GM18519 (cell line): ENCODE results near the gene ANKRD55.
"Not testable (repeated sequence)": the region's sequence is repeated elsewhere in the genome, so short reads cannot be mapped to it uniquely, and the experiment has no call there.

Source experiments
- ATAC-seq: cut with Tn5 transposase; IDR thresholded peaks from one replicate; pipeline ENCODE4 v1.9.1; 2021; ENCODE audit warnings: mild to moderate bottlenecking, moderate library complexity; ENCODE audit not compliant: unreplicated experiment, low FRiP score

ANKRD55 gene

DNA sequence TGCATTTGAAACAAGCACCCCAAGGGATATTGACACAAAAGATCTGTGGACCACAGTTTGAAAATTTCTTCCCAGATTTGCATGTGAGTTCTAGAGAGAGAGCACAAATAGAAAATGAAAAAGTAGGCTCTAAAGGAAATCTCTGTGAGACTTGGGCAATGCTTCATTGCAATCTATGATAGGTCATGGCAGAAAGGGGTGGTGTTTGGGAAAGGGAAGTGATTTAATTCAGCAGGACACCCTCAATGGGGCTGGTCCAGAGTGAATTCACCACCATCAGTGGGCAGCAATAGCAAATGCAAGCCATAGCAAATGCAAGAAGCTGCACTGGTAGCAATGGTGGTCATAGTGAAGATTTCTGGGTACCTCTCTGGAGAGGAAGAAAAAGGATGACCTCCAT lies 58.1 kb downstream of the ANKRD55 start:
- no peak for ATAC-seq

GRCh38 chr5:56172241-56172640 lies 60.9 kb downstream of the ANKRD55 start:
- ATAC-seq, result no peak

DNA sequence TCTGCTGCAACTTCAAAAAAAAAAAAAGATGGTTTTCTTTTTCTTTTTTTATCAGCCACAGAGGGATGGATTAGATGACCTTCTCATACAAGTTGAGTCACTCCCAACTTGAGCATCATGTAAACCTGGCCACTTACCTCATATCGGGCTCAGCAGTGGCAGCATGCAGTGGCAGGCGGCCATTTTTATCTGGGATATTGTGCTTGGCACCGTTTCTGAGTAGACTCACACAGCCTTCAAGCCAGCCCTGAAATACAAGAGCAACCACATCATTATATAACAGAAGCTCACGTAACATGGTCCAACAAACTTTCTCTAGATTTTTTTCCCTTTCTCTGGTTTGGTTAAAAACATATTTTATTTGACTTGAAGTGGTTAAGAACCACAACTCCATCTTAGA lies 62.6 kb downstream of the ANKRD55 start:
- ATAC-seq, result no peak

DNA sequence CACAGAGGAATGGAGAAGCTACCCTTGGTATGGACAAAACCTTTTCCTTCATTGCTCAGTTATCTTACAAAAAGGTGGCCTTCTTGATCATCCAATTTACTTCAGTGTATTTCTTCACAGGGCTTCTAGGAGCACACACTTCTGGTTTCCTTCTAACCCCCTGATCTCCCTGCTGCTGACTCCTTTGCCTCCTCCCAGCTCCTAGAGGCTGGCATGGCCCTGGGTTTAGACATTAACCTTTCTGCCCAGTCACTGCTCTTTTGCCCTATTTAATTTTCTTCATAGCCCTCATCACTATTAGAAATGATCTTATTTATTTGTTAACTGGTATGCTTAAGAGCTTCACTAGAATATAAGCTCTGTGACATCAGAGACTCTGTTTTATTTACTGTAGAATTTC lies 63.2 kb downstream of the ANKRD55 start:
- ATAC-seq, result no peak

DNA sequence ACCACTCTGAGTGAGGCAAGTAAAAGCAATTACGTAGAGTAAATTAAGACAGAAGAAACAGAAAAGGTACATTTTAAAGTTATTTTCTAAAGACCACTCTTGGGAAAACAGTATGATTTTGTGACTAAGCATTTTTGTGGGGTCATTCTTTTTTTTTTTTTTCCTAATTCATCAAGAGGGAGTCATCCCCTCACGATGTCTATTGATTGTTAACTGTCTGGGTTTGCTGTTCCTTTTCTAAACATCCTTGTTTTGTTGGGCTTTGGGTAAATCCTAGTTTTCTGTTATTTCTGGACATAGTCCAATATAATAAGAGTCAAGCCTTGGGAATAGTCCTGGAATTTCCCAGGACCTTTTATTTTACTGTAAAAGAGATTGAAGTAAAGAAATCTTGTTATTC lies 63.8 kb downstream of the ANKRD55 start:
- no peak for ATAC-seq

GRCh38 chr5:56168066-56168478 lies 65.1 kb downstream of the ANKRD55 start:
- ATAC-seq, result no peak

- no peak for ATAC-seq
Observed at GRCh38 chr5:56167519-56167918, 65.6 kb downstream of the ANKRD55 start.

GRCh38 chr5:56166671-56167385 lies 66.3 kb downstream of the ANKRD55 start:
- ATAC-seq, result no peak

DNA sequence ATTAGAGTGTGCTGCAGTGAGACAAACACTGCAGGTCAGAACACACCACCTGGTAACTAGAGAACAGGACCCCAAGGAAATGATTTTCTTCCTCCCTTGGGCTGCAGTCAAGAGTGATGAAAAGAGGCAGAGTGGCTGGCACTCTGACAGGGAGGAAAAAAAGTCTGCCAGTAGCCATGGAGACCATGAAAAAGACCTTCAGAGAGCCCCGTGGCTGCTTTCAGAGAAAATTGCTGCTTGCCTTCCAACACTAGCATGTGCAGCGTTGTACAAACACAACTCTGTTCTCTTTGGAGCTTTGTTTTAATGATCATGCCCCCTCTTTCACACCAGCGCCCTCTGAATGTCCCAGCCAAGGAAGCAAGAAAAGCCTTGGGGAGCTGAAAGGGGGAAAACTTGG lies 68.8 kb downstream of the ANKRD55 start:
- ATAC-seq, result no peak

DNA sequence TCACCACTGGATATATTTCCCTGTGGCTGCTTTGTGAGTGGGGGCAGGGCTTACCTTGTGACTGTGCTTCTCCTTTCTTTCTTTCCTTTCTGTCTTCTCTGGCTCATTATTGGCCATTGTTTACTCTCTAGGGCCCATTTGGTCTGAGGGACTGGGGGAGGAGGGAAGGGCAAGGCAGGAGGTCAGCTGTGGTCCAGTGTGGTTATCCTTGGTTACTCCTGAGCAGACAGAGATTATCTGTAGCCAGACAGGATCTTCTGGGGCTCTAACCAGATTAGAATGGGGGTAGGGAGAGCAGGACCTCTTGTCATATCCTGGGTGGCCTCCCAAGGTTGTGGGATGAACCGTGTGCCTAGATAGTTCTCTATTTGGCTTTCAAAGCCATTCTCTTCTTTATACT lies 71.2 kb downstream of the ANKRD55 start:
- no peak for ATAC-seq

GRCh38 chr5:56161439-56161823 lies 71.7 kb downstream of the ANKRD55 start:
- no peak for ATAC-seq

- no peak for ATAC-seq
Observed at GRCh38 chr5:56160723-56161438, 72.2 kb downstream of the ANKRD55 start.

- no peak for ATAC-seq
Observed at GRCh38 chr5:56159521-56159947, 73.6 kb downstream of the ANKRD55 start.

DNA sequence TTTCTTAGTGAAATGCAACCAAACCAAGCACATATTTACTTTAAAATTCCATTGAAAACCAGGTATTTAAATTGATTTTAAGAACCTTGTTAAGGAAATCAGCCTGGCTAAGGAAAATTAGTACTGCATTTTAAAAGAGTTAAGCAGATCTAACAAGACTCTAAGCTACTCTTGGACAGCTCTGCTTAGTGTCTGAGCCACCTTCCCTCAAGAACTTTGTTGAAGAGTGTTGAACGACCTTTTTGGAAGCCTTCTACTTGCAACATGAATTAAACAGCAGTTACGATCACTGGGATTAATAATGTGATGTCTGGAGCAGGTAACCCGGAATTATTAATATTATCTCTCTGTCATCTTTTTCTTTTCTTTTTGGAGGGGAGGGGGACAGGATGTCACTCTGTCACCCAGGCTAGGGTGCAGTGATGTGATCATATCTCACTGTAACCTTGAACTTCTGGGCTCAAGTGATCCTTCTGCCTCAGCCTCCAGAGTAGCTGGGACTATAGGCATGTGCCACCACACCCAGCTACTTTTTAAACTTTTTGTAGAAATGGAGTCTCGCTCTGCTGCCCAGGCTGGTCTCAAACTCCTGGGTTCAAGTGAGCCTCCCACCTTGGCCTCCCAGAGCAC lies 74.7 kb downstream of the ANKRD55 start:
- ATAC-seq, result no peak

- ATAC-seq, result not testable (repeated sequence)
Observed at GRCh38 chr5:56157191-56157621, 75.9 kb downstream of the ANKRD55 start.

DNA sequence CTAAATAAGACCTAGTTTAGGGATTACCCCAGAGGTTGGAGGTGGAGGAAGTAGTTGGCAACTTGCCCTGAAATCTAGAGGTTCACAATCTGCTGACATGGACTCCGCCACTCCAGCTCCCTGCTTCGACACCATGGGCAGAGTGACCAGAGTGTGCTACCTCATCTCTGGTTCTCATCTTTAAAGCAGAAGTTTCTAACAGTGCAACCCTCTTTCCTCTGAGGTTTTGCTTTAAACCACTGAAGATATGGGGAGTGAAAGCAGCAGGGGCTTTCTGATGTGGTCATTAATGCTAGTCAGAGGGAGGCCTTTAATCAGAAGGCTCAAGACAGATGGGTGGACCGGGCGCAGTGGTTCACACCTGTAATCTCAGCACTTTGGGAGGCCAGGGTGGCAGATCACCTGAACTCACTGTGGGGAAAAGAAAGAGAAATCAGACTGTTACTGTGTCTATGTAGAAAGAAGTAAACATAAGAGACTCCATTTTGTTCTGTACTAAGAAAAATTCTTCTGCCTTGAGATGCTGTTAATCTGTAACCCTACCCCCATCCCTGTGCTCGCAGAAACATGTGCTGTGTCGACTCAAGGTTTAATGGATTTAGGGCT lies 76.4 kb downstream of the ANKRD55 start:
- ATAC-seq, result not testable (repeated sequence)

GRCh38 chr5:56155992-56156584 lies 77.0 kb downstream of the ANKRD55 start:
- no peak for ATAC-seq

- ATAC-seq, result no peak
Observed at GRCh38 chr5:56154732-56155484, 78.2 kb downstream of the ANKRD55 start.

- no peak for ATAC-seq
Observed at GRCh38 chr5:56152437-56152836, 80.7 kb downstream of the ANKRD55 start.

- ATAC-seq, result not testable (repeated sequence)
Observed at GRCh38 chr5:56150756-56151155, 82.4 kb downstream of the ANKRD55 start.
